PFSK-1 (cell line): Measurements from ENCODE around the gene TNKS2.

Source experiments
- FOXP2 ChIP-seq: optimal IDR thresholded peaks from 2 replicates; pipeline ENCODE3; 2011; ENCODE audit warnings: borderline replicate concordance, control low read depth, inconsistent platforms; ENCODE audit not compliant: insufficient read depth; ENCODE audit errors: extremely low read length, extremely low read depth
- POLR2AphosphoS5 ChIP-seq: IDR thresholded peaks from 2 replicates; pipeline ENCODE4 v1.6.1; 2012; ENCODE audit warnings: low read depth, mild to moderate bottlenecking, control low read depth, low read length, moderate library complexity
- REST ChIP-seq, 2 experiments: IDR thresholded peaks; 2 replicates each; pipeline versions ENCODE4 v1.6.1 to v1.8.0; 2011 to 2012; ENCODE audit warnings: low read depth in 2 of 2, low read length in 2 of 2, control low read depth in 1 of 2, inconsistent platforms in 1 of 2, mild to moderate bottlenecking in 1 of 2, moderate library complexity in 1 of 2; ENCODE audit not compliant: insufficient read depth in 1 of 2
- SIN3A ChIP-seq: IDR thresholded peaks from 2 replicates; pipeline ENCODE4 v1.6.1; 2012; ENCODE audit warnings: mild to moderate bottlenecking, low read length, moderate library complexity, borderline replicate concordance; ENCODE audit not compliant: insufficient read depth
- TAF1 ChIP-seq: IDR thresholded peaks from 2 replicates; pipeline ENCODE4 v1.6.1; 2012; ENCODE audit warnings: low read length, control low read depth, borderline replicate concordance; ENCODE audit not compliant: insufficient read depth

The TNKS2 gene

GRCh38 chr10:91891125-91892001 is 93.1 kb downstream of the TNKS2 start:
- TF ChIP-seq TAF1, result no peak
- no peak for TF ChIP-seq FOXP2
- no peak for TF ChIP-seq REST (IDR thresholded peaks at IDR 0.05; ENCODE audit: insufficient read depth in 1 of 2, low read depth in 2 of 2, low read length in 2 of 2)
- TF ChIP-seq SIN3A, result no peak

GRCh38 chr10:91893051-91893450 is 94.8 kb downstream of the TNKS2 start:
- no peak for TF ChIP-seq SIN3A
- no peak for TF ChIP-seq REST (IDR thresholded peaks at IDR 0.05; ENCODE audit: insufficient read depth in 1 of 2, low read depth in 2 of 2, low read length in 2 of 2)
- TF ChIP-seq TAF1, result no peak
- TF ChIP-seq FOXP2, result no peak
- no peak for TF ChIP-seq POLR2AphosphoS5

- TF ChIP-seq SIN3A (no peak), TAF1 (no peak), POLR2AphosphoS5 (no peak), REST (IDR thresholded peaks at IDR 0.05; ENCODE audit: insufficient read depth in 1 of 2, low read depth in 2 of 2, low read length in 2 of 2) (no peak), FOXP2 (no peak)
Measured at GRCh38 chr10:91896212-91896756, 98.1 kb downstream of the TNKS2 start.

GRCh38 chr10:91897421-91897820 is 99.2 kb downstream of the TNKS2 start:
- no peak for TF ChIP-seq TAF1

- TF ChIP-seq SIN3A (peak; percentile 63; the same call in 1 of the 2 replicates), FOXP2 (no peak), TAF1 (peak; percentile 16; the same call in 1 of the 2 replicates)
Measured at GRCh38 chr10:91901784-91902677, 103.8 kb downstream of the TNKS2 start.
